SK-N-SH treated with all-trans-retinoic acid at 6 μM for 48 hours (cell line): ENCODE data around the gene ABHD4.
"Not testable (repeated sequence)": the region's sequence is repeated elsewhere in the genome, so short reads cannot be mapped to it uniquely, and the experiment has no call there.

Experiments used
- ATAC-seq: fragments of 200-7000 bp; cut with Tn5 transposase; 3 replicates; pipeline ENCODE4 v1.9.1; 2020; ENCODE audit warnings: mild to moderate bottlenecking, moderate library complexity
- ARNTL ChIP-seq: fragments of 450-650 bp; formaldehyde crosslinking; IDR thresholded peaks from 2 replicates; pipeline ENCODE4 v1.5.0; 2020; ENCODE audit warnings: low read depth, mild to moderate bottlenecking, moderate library complexity, borderline replicate concordance
- BACH2 ChIP-seq: fragments of 250-450 bp; sonication (Bioruptor Pico); IDR thresholded peaks from 2 replicates; pipeline ENCODE4 v1.9.0; 2021; ENCODE audit warnings: mild to moderate bottlenecking, borderline replicate concordance
- CSDC2 ChIP-seq: fragments of 250-450 bp; sonication (Bioruptor Pico); IDR thresholded peaks from 2 replicates; pipeline ENCODE4 v1.5.0; 2020; ENCODE audit warnings: mild to moderate bottlenecking, moderate library complexity
- ESRRG ChIP-seq: fragments of 250-450 bp; sonication (Bioruptor Pico); IDR thresholded peaks from 2 replicates; pipeline ENCODE4 v1.6.1; 2021; ENCODE audit warnings: mild to moderate bottlenecking
- GLIS3 ChIP-seq: fragments of 250-450 bp; sonication (Bioruptor Pico); IDR thresholded peaks from 2 replicates; pipeline ENCODE4 v1.5.0; 2020; ENCODE audit warnings: mild to moderate bottlenecking, moderate library complexity
- ISL1 ChIP-seq: fragments of 250-450 bp; sonication (Bioruptor Pico); IDR thresholded peaks from 2 replicates; pipeline ENCODE4 v2.1.2; 2022; ENCODE audit warnings: mild to moderate bottlenecking, moderate library complexity
- RARB ChIP-seq: fragments of 250-450 bp; sonication (Bioruptor Pico); IDR thresholded peaks from 2 replicates; pipeline ENCODE4 v1.8.0; 2021; ENCODE audit warnings: mild to moderate bottlenecking, moderate library complexity
- SNAI2 ChIP-seq: fragments of 250-450 bp; sonication (Bioruptor Pico); IDR thresholded peaks from 2 replicates; pipeline ENCODE4 v1.5.0; 2020; ENCODE audit warnings: mild to moderate bottlenecking, moderate library complexity
- TCF4 ChIP-seq: fragments of 250-450 bp; sonication (Bioruptor Pico); IDR thresholded peaks from 2 replicates; pipeline ENCODE4 v1.8.0; 2021; ENCODE audit warnings: mild to moderate bottlenecking, moderate library complexity, borderline replicate concordance
- TOX ChIP-seq: fragments of 250-450 bp; sonication (Bioruptor Pico); IDR thresholded peaks from 2 replicates; pipeline ENCODE4 v1.8.0; 2021; ENCODE audit warnings: mild to moderate bottlenecking, moderate library complexity, borderline replicate concordance
- ZC3H10 ChIP-seq: fragments of 250-450 bp; sonication (Bioruptor Pico); IDR thresholded peaks from 2 replicates; pipeline ENCODE4 v1.5.1; 2021; ENCODE audit warnings: mild to moderate bottlenecking, moderate library complexity
- ZFP30 ChIP-seq: fragments of 450-650 bp; formaldehyde crosslinking; IDR thresholded peaks from 2 replicates; pipeline ENCODE4 v1.5.0; 2022; ENCODE audit warnings: mild to moderate bottlenecking, moderate library complexity
- ZNF565 ChIP-seq: fragments of 450-650 bp; formaldehyde crosslinking; conservative IDR thresholded peaks from 2 replicates; pipeline ENCODE4 v1.5.0; 2020; ENCODE audit warnings: low read depth, mild to moderate bottlenecking, moderate library complexity
- ZNF70 ChIP-seq: fragments of 450-650 bp; formaldehyde crosslinking; IDR thresholded peaks from 2 replicates; pipeline ENCODE4 v1.5.0; 2020; ENCODE audit warnings: mild to moderate bottlenecking, moderate library complexity
- ZNF8 ChIP-seq: fragments of 450-650 bp; formaldehyde crosslinking; IDR thresholded peaks from 2 replicates; pipeline ENCODE4 v1.5.0; 2020; ENCODE audit warnings: mild to moderate bottlenecking, moderate library complexity
- TF ChIP-seq, protein P1 (sequence below): fragments of 250-450 bp; sonication (Bioruptor Pico); IDR thresholded peaks from 2 replicates; pipeline ENCODE4 v1.5.1; 2020; ENCODE audit warnings: low read depth, mild to moderate bottlenecking, moderate library complexity
- TF ChIP-seq, protein P2 (sequence below): fragments of 250-450 bp; sonication (Bioruptor Pico); IDR thresholded peaks from 2 replicates; pipeline ENCODE4 v1.8.0; 2021; ENCODE audit warnings: low read depth, mild to moderate bottlenecking, moderate library complexity, borderline replicate concordance
- TF ChIP-seq, protein P3 (sequence below): fragments of 250-450 bp; sonication (Bioruptor Pico); IDR thresholded peaks from 2 replicates; pipeline ENCODE4 v1.5.1; 2021; ENCODE audit warnings: mild to moderate bottlenecking, moderate library complexity
- TF ChIP-seq, protein P4 (sequence below): fragments of 250-450 bp; sonication (Bioruptor Pico); IDR thresholded peaks from 2 replicates; pipeline ENCODE4 v1.8.0; 2020; ENCODE audit warnings: mild to moderate bottlenecking, moderate library complexity, borderline replicate concordance

Gene ABHD4

DNA sequence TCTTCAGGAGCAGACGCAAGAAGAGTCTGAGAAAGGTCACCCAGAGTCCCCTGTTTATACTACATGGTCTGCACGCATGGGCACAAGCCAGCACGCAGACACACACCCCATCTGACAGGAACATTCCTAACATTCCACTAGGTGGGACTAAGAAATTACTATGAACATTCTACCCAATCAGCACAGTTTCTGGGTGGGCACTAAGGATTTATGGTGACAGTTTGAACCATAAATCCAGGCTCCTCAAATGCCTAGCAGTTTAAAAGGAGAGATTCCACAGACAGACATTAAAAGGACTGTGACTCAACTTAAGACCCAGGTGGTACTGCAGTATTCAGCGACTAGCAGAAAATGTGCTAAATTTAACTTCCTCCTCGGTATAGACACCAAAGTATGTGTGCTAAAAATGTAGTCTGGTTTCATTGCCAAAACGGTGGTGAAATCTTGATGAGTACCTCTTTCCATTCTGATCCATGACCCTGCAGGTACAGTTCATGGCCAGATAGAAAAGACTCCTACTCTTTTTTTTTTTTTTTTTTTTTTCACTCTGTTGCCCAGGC lies 16.2 kb downstream of the ABHD4 start:
- no peak for TF ChIP-seq GLIS3 (CRISPR knock-in tag)
- peak; percentile 63 for TF ChIP-seq ISL1
- TF ChIP-seq ZFP30 (CRISPR knock-in tag) = no peak
- TF ChIP-seq, protein P1, sequence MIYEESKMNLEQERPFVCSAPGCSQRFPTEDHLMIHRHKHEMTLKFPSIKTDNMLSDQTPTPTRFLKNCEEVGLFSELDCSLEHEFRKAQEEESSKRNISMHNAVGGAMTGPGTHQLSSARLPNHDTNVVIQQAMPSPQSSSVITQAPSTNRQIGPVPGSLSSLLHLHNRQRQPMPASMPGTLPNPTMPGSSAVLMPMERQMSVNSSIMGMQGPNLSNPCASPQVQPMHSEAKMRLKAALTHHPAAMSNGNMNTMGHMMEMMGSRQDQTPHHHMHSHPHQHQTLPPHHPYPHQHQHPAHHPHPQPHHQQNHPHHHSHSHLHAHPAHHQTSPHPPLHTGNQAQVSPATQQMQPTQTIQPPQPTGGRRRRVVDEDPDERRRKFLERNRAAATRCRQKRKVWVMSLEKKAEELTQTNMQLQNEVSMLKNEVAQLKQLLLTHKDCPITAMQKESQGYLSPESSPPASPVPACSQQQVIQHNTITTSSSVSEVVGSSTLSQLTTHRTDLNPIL (CRISPR knock-in tag) = peak; percentile 23; the same call in 1 of the 2 replicates
- no peak for TF ChIP-seq ZNF8 (CRISPR knock-in tag)
- no peak for TF ChIP-seq TOX (CRISPR knock-in tag)
- no peak for TF ChIP-seq ZC3H10 (CRISPR knock-in tag)
- TF ChIP-seq, all 23 proteins: peak for 2
- peak; percentile 94 for ATAC-seq

DNA sequence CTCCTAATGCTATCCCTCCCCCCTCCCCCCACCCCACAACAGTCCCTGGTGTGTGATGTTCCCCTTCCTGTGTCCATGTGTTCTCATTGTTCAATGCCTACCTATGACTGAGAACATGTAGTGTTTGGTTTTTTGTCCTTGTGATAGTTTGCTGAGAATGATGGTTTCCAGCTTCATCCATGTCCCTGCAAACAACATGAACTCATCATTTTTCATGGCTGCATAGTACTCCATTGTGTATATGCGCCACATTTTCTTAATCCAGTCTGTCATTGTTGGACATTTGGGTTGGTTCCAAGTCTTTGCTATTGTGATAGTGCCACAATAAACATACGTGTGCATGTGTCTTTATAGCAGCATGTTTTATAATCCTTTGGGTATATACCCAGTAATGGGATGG lies 17.7 kb downstream of the ABHD4 start:
- not testable (repeated sequence) for ATAC-seq

DNA sequence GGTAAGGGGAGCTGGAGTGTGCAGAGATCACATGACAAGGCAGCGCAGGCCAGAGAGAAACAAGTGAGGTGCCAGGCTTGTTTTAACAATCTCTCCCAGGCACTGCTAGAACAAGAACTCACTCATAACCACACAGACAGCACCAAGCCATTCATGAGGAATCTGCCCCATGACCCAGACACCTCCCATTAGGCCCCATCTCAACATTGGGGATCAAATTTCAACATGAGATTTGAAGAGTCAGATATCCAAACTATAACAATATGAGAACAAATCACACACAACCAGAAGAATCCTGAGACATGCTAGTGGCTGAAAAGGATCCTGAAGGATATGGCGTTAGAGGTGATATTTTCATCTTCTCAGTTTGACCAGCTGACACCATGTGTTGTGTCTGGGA lies 24.2 kb downstream of the ABHD4 start:
- ATAC-seq = no peak
- TF ChIP-seq, protein P1 (CRISPR knock-in tag) = no peak
- TF ChIP-seq, protein P2, sequence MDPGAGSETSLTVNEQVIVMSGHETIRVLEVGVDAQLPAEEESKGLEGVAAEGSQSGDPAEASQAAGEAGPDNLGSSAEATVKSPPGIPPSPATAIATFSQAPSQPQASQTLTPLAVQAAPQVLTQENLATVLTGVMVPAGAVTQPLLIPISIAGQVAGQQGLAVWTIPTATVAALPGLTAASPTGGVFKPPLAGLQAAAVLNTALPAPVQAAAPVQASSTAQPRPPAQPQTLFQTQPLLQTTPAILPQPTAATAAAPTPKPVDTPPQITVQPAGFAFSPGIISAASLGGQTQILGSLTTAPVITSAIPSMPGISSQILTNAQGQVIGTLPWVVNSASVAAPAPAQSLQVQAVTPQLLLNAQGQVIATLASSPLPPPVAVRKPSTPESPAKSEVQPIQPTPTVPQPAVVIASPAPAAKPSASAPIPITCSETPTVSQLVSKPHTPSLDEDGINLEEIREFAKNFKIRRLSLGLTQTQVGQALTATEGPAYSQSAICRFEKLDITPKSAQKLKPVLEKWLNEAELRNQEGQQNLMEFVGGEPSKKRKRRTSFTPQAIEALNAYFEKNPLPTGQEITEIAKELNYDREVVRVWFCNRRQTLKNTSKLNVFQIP = no peak
- TF ChIP-seq, protein P3, sequence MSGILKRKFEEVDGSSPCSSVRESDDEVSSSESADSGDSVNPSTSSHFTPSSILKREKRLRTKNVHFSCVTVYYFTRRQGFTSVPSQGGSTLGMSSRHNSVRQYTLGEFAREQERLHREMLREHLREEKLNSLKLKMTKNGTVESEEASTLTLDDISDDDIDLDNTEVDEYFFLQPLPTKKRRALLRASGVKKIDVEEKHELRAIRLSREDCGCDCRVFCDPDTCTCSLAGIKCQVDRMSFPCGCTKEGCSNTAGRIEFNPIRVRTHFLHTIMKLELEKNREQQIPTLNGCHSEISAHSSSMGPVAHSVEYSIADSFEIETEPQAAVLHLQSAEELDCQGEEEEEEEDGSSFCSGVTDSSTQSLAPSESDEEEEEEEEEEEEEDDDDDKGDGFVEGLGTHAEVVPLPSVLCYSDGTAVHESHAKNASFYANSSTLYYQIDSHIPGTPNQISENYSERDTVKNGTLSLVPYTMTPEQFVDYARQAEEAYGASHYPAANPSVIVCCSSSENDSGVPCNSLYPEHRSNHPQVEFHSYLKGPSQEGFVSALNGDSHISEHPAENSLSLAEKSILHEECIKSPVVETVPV = no peak
- TF ChIP-seq RARB (CRISPR knock-in tag) (no peak), BACH2 (CRISPR knock-in tag) (no peak), GLIS3 (CRISPR knock-in tag) (no peak), CSDC2 (CRISPR knock-in tag) (no peak), ZC3H10 (CRISPR knock-in tag) (no peak), ARNTL (CRISPR knock-in tag) (no peak)

DNA sequence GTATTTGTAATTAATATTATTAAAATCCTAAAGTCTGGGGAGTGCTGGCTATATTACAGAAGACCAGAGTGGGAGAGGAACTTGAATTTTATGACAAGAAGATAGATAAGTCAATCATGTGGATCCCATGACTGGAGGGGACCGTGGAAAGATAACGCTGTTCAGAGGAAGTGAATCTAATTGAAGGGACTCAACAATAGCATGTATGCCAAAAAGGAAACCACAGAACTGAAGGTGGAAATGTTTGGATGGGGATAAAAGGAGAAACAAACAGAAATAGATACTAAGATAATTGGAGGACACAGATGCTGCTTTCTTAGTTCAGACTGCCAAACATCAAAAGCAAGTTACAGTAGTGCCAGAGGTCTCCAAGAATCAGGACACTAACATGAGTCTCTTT lies 24.9 kb downstream of the ABHD4 start:
- TF ChIP-seq SNAI2 (CRISPR knock-in tag) = no peak
- TF ChIP-seq TCF4 (CRISPR knock-in tag) = no peak
- no peak for TF ChIP-seq ZNF565 (CRISPR knock-in tag)
- TF ChIP-seq, protein P1 (CRISPR knock-in tag) = no peak
- TF ChIP-seq, protein P3 = no peak
- TF ChIP-seq ISL1 = no peak
- TF ChIP-seq ESRRG (CRISPR knock-in tag) = no peak
- no peak for TF ChIP-seq ZFP30 (CRISPR knock-in tag)
- no peak for TF ChIP-seq CSDC2 (CRISPR knock-in tag)
- TF ChIP-seq, protein P2 = no peak
- no peak for TF ChIP-seq RARB (CRISPR knock-in tag)
- TF ChIP-seq ZNF70 = no peak
- TF ChIP-seq, protein P4, sequence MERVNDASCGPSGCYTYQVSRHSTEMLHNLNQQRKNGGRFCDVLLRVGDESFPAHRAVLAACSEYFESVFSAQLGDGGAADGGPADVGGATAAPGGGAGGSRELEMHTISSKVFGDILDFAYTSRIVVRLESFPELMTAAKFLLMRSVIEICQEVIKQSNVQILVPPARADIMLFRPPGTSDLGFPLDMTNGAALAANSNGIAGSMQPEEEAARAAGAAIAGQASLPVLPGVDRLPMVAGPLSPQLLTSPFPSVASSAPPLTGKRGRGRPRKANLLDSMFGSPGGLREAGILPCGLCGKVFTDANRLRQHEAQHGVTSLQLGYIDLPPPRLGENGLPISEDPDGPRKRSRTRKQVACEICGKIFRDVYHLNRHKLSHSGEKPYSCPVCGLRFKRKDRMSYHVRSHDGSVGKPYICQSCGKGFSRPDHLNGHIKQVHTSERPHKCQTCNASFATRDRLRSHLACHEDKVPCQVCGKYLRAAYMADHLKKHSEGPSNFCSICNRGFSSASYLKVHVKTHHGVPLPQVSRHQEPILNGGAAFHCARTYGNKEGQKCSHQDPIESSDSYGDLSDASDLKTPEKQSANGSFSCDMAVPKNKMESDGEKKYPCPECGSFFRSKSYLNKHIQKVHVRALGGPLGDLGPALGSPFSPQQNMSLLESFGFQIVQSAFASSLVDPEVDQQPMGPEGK (CRISPR knock-in tag) = no peak
- ATAC-seq = no peak
